Stimulated activated memory B cell treated with anti-CD40 and anti-IgM and Interleukin-4, amounts not matched to agents 10 μg/mL and 1 μg/mL and 100 μg/mL, for 72 hours (primary cell): ENCODE results near the gene BANP.
"Not testable (repeated sequence)": the region's sequence is repeated elsewhere in the genome, so short reads cannot be mapped to it uniquely, and the experiment has no call there.

ENCODE experiments used
- ATAC-seq: fragments of 150-1000 bp; cut with Tn5 transposase; 2 replicates; pipeline ENCODE4 v1.10.0; 2021
- H3K27ac Mint-ChIP-seq: one replicate; pipeline ENCODE4 v1.8.0; 2022; ENCODE audit warnings: mild to moderate bottlenecking, mixed read lengths
- H3K27me3 Mint-ChIP-seq: one replicate; pipeline ENCODE4 v1.8.0; 2022; ENCODE audit warnings: mixed read lengths
- H3K36me3 Mint-ChIP-seq: one replicate; pipeline ENCODE4 v1.8.0; 2022; ENCODE audit warnings: mixed read lengths
- H3K4me1 Mint-ChIP-seq: one replicate; pipeline ENCODE4 v1.8.0; 2022; ENCODE audit warnings: mixed read lengths
- H3K4me3 Mint-ChIP-seq: one replicate; pipeline ENCODE4 v1.8.0; 2022; ENCODE audit warnings: mild to moderate bottlenecking, moderate library complexity, mixed read lengths
- H3K9me3 Mint-ChIP-seq: one replicate; pipeline ENCODE4 v1.8.0; 2022; ENCODE audit warnings: mixed read lengths

The BANP gene

DNA sequence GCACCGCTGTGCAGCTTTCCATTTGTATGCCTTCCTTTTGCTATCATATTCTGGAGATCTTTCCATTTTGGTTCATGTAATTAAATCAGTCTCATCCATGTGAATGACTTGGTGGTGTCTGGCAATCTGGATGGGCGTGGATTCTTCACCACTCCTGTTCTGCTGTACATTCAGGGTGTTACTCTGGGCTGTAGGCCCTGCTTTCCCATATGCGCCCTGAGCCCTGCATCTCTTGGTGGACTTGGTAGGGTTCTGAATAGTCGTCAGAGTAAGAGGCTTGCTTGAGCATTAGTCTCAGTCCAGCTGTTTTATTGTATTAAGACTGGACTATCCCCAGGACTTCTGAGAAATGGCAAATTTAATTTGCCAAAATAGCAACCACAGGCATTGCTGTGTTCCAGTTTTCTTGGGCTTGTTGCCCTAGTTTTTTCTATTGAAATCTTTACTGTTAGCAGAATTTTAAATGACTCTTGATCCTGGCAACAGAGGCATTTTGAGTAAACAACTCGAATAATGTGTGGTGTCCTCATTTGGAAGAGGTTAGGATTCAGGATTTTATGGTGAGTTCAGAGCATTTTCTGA lies 14.9 kb downstream of the BANP start:
- H3K4me1 Mint-ChIP-seq: peaks cover 65% of the 10 kb centered on the region

DNA sequence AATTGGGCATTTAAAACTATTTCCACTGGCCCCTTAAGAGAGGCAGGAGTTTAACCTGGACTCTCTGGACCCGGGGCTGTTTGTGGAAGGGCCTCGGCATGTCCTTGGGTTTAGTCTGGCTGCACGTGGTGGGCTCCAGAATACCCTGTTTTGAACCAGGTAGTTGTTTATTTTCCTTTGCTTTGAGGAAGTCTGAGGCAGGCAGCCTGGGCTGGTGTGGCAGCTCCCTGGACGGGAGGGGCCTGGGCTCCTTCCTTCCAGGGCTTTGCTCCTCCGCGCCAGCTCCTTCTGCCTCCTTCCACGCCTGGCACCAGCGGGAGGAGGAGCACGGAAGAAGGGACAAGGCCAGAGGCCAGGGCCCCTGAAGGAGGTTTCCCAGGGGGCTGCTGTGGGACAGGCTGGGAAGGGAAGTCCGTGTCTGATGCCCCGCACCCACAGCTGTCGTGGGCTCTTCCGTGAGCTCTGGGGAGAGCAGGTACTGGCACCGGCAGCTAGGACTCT lies 15.5 kb downstream of the BANP start:
- Mint-ChIP-seq H3K36me3 (peaks cover 36% of the 10 kb centered on the region), H3K4me3 (peak overlapping the region; percentile 31), H3K9me3 (peaks cover 9% of the 10 kb centered on the region), H3K4me1 (peaks cover 67% of the 10 kb centered on the region), H3K27me3 (no peaks in the 10 kb centered on the region), H3K27ac (peak overlapping the region; percentile 81)
- ATAC-seq: no peak

More for the DNA sequence above, 14.9 kb downstream of the BANP start:
- H3K27ac Mint-ChIP-seq: peak overlapping the region; percentile 81
- H3K9me3 Mint-ChIP-seq: peaks cover 3% of the 10 kb centered on the region
- H3K27me3 Mint-ChIP-seq: no peaks in the 10 kb centered on the region
- peaks cover 34% of the 10 kb centered on the region for H3K36me3 Mint-ChIP-seq
- H3K4me3 Mint-ChIP-seq: no peak overlapping the region
- ATAC-seq: no peak

DNA sequence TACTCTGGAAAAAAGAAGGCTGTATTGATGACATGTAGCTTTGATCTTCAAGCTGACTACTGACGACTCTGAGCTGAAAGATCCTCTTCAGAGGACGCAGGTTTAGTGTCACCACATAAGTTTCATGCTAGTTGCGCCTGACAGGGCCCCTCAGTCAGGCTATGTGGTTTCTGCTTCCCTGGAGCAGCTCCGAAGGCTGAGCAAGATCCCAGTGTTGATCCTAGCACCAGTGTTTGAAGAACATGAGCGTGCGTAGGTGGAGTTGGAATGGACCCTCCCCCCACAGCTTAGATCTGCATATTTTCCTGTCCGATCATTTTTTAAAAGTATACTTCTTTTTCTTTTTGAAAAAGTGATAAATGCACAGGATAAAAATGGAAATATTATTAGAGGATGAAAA lies 17.3 kb downstream of the BANP start:
- Mint-ChIP-seq H3K9me3 (peaks cover 18% of the 10 kb centered on the region), H3K27me3 (no peaks in the 10 kb centered on the region), H3K4me1 (peaks cover 72% of the 10 kb centered on the region), H3K4me3 (no peak overlapping the region), H3K27ac (no peak overlapping the region), H3K36me3 (peaks cover 49% of the 10 kb centered on the region)
- ATAC-seq: no peak

DNA sequence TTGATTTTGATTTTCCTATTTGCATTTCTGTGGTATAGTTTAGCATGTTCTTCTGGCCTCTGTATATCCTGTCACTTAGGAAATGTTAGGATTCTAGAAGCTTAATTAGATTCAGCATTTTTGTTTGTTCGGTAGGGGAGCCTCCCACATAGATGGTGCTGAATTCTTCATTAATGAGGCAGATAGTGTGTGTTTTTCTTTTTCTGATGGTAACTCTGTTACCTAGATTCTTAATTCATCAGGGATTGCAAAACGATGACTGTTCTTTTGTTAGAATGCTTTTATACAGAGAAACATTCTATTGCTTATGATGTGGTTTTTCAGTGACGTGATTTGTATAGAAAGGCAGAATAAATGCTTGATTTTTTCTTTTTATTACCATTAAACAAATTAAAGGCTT lies 19.0 kb downstream of the BANP start:
- no peak for ATAC-seq
- H3K36me3 Mint-ChIP-seq: peaks cover 44% of the 10 kb centered on the region
- H3K27me3 Mint-ChIP-seq: no peaks in the 10 kb centered on the region
- peaks cover 63% of the 10 kb centered on the region for H3K4me1 Mint-ChIP-seq
- no peak overlapping the region for H3K4me3 Mint-ChIP-seq
- H3K27ac Mint-ChIP-seq: no peak overlapping the region
- H3K9me3 Mint-ChIP-seq: peaks cover 18% of the 10 kb centered on the region

DNA sequence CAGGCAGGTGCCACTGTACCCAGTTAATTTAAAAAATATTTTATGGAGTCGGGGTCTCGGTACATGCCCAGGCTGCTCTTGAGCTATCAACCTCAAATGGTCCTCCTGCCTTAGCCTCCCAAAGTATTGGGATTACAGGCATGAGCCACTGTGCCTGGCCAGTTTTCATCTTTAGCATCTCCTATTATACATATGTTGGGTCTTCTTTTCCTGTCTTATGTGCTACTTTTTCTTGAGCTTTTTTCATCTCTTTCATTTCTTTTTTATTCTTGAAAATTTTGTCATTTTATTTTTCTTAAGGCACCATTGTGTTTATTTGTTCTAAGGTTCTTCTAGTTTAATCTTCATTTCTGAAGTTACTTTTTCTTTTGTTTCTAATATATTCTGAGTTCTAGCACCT lies 20.7 kb downstream of the BANP start:
- no peak for ATAC-seq
- H3K4me1 Mint-ChIP-seq: peaks cover 45% of the 10 kb centered on the region
- no peaks in the 10 kb centered on the region for H3K27me3 Mint-ChIP-seq
- H3K4me3 Mint-ChIP-seq: no peak overlapping the region
- no peak overlapping the region for H3K27ac Mint-ChIP-seq
- H3K9me3 Mint-ChIP-seq: peaks cover 18% of the 10 kb centered on the region
- peaks cover 57% of the 10 kb centered on the region for H3K36me3 Mint-ChIP-seq

DNA sequence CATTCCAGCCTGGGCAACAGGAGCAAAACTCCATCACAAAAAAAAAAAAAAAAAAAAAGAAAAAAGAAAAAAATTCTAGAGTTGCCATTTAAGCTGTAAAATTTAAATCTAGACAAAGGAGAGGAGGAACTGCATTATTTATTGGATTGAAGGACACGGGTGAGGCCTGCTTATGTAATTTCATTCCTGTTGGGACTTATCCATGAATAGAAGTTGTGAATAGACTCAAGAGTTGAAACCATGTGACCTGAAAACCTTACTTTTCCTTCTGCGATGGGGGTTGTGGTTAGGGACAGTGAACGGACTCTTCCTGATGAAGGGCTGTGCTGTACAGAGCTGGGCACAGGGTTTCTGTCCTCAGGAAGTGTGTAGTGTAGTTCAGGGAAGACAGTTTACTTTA lies 22.5 kb downstream of the BANP start:
- Mint-ChIP-seq H3K36me3 (peaks cover 58% of the 10 kb centered on the region), H3K4me1 (peaks cover 44% of the 10 kb centered on the region), H3K27ac (no peak overlapping the region)

DNA sequence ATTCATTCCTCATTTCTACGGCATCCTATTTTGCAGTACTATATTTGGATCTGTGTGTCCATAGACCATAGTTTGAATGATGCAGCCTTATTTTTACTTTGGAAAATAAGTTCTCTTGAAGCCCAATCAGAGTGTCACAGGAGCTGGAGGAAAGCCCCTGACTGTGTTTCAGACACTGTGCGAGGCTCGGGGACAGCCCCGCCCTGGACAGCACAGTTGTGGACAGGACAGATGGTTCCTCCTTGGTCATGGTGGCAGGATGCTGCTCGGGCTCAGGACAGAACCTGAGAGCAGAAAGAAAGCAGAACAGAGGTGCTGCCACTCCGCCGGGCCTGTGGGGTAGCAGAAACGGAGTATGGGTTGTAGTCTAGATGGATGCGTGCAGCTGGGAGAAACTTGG lies 22.9 kb downstream of the BANP start:
- Mint-ChIP-seq H3K4me1 (peaks cover 41% of the 10 kb centered on the region), H3K27ac (peak overlapping the region; percentile 4), H3K9me3 (peaks cover 18% of the 10 kb centered on the region), H3K36me3 (peaks cover 62% of the 10 kb centered on the region), H3K27me3 (no peaks in the 10 kb centered on the region), H3K4me3 (no peak overlapping the region)
- ATAC-seq: no peak

More for the DNA sequence above, 22.5 kb downstream of the BANP start:
- Mint-ChIP-seq H3K27me3 (no peaks in the 10 kb centered on the region), H3K4me3 (no peak overlapping the region), H3K9me3 (peaks cover 18% of the 10 kb centered on the region)
- no peak for ATAC-seq

DNA sequence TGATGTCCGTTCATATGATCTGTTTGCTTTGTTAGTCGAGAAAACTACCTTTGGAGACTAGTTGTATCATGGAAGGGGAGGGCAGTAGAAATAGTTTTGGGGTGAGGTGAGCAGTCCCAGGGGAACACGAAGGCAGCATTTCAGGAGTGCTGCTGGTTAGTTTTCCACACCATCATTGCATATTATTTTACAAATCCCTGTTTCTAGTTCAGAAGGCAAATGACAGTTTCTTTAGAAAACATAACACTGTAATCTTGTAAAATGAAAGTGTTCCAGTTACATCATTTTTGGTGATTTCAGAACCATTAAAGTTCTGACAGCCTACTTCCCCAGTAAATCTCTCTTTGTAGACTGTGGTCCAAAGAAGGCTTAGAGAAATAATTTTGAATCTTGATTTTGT lies 25.4 kb downstream of the BANP start:
- peaks cover 23% of the 10 kb centered on the region for H3K4me1 Mint-ChIP-seq

DNA sequence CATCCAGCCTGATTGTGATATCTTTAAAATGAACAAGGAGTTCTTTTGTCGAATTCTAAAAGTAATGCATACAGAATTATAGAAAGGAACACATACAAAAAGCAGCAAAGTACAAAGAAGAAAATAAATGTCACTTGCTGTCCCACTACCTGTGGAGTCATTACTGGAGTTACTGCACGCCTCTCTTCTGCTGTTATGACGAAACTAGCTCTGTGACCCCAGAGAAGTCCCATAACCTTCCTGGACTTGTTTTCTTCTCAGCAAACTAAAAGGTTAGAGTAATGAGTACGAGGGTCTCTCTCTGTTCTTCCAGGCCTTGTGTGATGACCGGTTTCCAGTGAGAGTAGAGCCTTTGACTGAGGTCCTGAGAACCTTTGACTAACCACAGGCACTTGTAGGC lies 26.9 kb downstream of the BANP start:
- Mint-ChIP-seq H3K4me1 (peaks cover 16% of the 10 kb centered on the region), H3K27me3 (no peaks in the 10 kb centered on the region), H3K27ac (no peak overlapping the region), H3K36me3 (peaks cover 58% of the 10 kb centered on the region), H3K9me3 (no peaks in the 10 kb centered on the region), H3K4me3 (no peak overlapping the region)
- no peak for ATAC-seq

More for the DNA sequence above, 25.4 kb downstream of the BANP start:
- no peak for ATAC-seq
- Mint-ChIP-seq H3K4me3 (no peak overlapping the region), H3K27me3 (no peaks in the 10 kb centered on the region), H3K36me3 (peaks cover 58% of the 10 kb centered on the region), H3K9me3 (peaks cover 10% of the 10 kb centered on the region), H3K27ac (no peak overlapping the region)

DNA sequence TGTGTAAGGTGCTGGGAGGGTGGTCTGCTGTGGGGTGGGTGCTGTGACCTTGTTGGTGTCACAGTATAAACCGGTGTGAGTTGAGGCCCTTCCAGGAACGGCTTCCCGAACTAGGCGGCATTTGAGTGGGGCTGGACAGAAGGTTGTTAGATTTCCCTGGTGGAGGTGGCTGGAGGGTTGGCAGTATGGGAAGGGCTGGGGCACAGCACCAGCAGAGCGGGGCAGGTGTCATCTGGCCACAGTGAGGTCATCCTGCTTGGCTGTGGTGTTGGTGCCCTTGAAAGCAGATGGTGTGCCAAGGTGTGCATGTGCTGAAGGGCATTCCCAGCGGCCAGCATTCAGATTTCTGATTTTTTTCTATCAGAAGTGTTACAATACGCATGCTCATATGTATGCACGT lies 28.1 kb downstream of the BANP start:
- peaks cover 60% of the 10 kb centered on the region for H3K36me3 Mint-ChIP-seq
- peaks cover 17% of the 10 kb centered on the region for H3K4me1 Mint-ChIP-seq

DNA sequence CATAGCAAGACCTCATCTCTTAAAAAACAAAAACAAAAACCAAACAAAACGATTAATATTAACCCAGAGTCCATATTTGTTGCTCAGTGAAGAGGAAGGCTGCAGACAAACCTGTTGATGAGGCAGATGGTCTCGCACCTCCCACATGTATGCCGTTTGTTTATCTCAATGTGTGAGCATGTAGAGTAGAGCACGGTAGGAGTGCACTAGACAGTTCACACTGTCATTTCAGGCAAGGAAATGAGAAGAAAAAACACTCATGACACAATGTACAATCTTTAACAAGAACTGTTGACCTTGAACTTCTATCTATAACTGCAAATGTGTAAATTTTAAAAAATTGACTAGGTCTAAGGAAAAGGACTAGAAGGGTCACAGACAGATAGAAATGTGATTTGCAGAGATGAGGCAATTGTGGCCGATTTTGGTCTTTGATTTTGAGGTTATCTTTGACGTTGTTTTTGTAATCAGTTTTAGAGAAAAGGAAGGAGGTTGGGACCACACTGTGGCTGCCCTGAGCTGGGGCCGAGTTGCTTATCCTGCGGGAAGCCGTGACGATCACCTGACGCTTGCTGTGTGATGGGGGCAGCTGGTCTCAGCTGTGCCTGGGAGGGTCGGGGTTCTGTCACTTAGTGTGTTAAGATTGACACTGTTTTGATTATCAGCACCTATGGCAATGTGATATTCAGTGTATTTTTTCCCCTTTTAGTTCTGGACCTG lies 28.8 kb downstream of the BANP start:
- not testable (repeated sequence) for H3K9me3 Mint-ChIP-seq, H3K4me3 Mint-ChIP-seq, ATAC-seq, H3K27me3 Mint-ChIP-seq
- peaks cover 20% of the 10 kb centered on the region for H3K4me1 Mint-ChIP-seq
- H3K27ac Mint-ChIP-seq: peak overlapping the region; percentile 54
- peaks cover 64% of the 10 kb centered on the region for H3K36me3 Mint-ChIP-seq

More for the DNA sequence above, 28.1 kb downstream of the BANP start:
- H3K27ac Mint-ChIP-seq: peak overlapping the region; percentile 54
- H3K9me3 Mint-ChIP-seq: no peaks in the 10 kb centered on the region
- H3K27me3 Mint-ChIP-seq: no peaks in the 10 kb centered on the region
- ATAC-seq: no peak
- no peak overlapping the region for H3K4me3 Mint-ChIP-seq

DNA sequence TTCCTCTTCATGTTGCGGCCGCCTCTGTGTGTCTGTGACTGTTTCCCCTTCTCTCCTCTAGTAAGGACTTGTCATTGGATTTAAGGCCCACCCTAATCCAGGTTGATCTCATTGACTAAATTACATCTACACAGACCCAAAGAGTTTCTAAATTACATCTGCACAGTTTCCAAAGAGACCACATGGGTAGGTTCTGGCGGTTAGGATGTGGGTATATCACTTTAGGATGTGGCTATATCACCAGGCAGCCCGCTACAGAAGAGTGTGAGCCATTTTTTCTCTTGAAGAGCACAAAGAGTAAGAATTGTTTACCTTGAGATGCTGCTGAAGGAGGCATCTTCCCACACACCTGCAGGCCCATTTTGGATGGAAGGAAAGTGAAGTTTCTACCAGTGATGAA lies 30.1 kb downstream of the BANP start:
- peaks cover 30% of the 10 kb centered on the region for H3K4me1 Mint-ChIP-seq
- not testable (repeated sequence) for H3K27ac Mint-ChIP-seq

DNA sequence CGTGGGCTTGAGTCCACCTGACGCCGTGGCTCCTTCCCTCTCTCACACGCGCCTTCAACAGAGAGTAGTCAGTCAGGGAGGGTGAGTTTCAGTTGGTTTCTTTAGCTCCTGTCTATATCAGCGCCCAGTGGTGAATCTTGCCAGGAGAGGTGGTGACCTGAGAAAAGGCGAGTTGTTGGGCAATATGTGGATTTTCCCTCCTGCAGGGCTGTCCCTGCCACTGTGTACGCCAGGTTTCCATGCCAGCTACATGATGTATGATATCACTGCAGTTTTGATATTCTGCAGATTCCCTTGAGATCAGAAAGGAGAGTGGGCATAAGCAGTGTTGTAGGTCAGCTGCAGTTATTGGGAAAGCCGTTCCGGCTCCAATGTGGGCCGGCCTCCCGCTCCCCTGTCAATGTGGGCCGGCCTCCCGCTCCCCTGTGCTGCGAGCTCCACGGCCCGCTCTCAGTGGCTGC lies 31.4 kb downstream of the BANP start:
- Mint-ChIP-seq H3K36me3 (peaks cover 67% of the 10 kb centered on the region), H3K27me3 (no peaks in the 10 kb centered on the region), H3K4me3 (no peak overlapping the region), H3K27ac (peak overlapping the region; percentile 74), H3K9me3 (no peaks in the 10 kb centered on the region), H3K4me1 (peaks cover 32% of the 10 kb centered on the region)
- no peak for ATAC-seq

More for the DNA sequence above, 30.1 kb downstream of the BANP start:
- not testable (repeated sequence) for H3K4me3 Mint-ChIP-seq, H3K27me3 Mint-ChIP-seq, ATAC-seq, H3K9me3 Mint-ChIP-seq
- H3K36me3 Mint-ChIP-seq: peaks cover 69% of the 10 kb centered on the region

DNA sequence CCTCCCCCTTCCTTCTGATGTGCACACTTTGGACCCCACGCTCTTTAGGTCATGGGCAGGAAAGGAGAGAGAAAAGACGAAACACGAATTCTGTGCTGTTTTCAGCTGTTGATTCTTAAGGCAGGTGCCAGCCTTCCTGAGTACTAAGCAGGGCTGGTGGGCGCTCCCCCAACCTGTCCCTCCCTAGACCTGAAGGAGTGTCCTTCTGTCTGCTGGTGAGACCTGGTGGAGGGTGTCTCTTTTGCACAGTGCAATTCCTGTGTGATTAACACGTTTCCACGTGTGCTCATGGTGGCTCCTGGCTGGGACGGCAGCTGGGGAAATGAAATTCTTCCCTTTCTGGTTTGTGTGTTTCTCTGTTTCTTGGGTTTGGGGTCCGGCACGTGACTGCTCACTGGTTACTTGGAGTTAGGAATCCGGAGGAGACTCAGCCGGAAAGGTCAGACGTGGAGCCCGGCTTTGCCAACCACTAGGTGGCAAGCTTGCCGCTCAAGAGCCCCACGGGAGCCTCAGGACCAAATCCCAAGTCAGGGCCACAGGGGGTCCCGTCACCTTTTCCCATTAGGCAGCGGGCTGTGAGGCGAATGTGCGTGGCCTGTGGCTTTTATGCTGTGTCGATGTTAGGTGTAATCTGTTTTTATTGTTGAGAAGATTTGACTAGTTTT lies 32.0 kb downstream of the BANP start:
- peak overlapping the region; percentile 74 for H3K27ac Mint-ChIP-seq
- H3K4me1 Mint-ChIP-seq: peaks cover 32% of the 10 kb centered on the region
- not testable (repeated sequence) for ATAC-seq, H3K27me3 Mint-ChIP-seq, H3K9me3 Mint-ChIP-seq, H3K4me3 Mint-ChIP-seq
- peaks cover 67% of the 10 kb centered on the region for H3K36me3 Mint-ChIP-seq

DNA sequence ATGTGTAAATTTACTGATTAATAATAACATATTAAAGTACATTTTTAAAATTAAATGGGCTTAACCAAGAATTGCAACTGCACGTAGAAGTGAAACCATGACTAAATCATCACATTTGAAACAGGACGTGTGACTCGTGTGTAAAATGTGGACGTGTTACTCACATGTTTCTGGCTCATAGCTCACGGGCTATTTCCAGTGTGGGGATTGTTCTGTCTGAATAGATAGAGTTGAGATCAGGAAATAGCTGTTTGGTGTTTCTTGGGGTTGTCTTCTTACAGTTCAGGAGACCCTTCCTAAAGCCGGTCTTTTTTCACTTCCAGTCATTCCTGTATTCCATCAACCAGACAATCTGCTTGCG lies 32.5 kb downstream of the BANP start:
- peaks cover 32% of the 10 kb centered on the region for H3K4me1 Mint-ChIP-seq
- H3K4me3 Mint-ChIP-seq, H3K9me3 Mint-ChIP-seq, H3K27me3 Mint-ChIP-seq: not testable (repeated sequence)
- H3K27ac Mint-ChIP-seq: peak overlapping the region; percentile 74
- ATAC-seq: peak; percentile 70
- H3K36me3 Mint-ChIP-seq: peaks cover 66% of the 10 kb centered on the region
